ENCODE measurements around the gene PCNX3. TPM values are rescaled to one million over a fixed set of nuclear protein-coding genes. Genes with fewer than 3 reads are reported as not detected.
A peak's percentile ranks its signal among the peaks of the same experiment; 100 is the strongest.

PCNX3 gene
- polyA plus RNA-seq, 3 donors, result 11.1 to 16.8 (median 13.3) TPM

DNA sequence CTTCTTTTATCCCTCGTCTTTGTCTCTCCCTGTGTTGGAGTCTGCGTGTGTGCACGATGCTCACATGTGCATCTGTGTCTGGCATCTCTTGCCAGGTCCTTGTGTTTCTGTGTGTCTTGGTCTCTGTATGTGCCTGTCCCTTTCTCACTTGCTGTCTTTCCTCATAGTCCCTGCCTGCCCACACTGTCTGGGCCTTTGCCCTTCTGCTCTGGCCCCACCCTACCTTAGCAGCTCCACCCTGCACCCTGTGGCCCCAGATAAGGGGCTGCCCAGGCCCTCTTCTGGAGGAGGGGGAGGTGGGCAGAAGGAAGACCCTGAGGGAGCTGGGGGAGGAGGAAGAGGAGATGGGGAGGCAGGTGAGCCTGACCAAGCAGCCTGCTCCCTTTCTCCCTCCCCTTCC is 36.9 kb upstream of the PCNX3 start:
- WGBS, 3 donors, result 76 to 87% (median 79%) methylated on average over 3 of the region's 3 CpGs
- H3K27ac ChIP-seq (ENCODE audit: low read depth, low read length), result no peak overlapping the region

- no peak overlapping the region for H3K27ac ChIP-seq (ENCODE audit: low read depth, low read length)
- WGBS, 3 donors, result 53 to 98% (median 68%) methylated on average over 4 of the region's 4 CpGs
Measured at GRCh38 chr11:65579291-65579690, 36.3 kb upstream of the PCNX3 start.

GRCh38 chr11:65580031-65580692 is 35.4 kb upstream of the PCNX3 start:
- no peak overlapping the region for H3K27ac ChIP-seq (ENCODE audit: low read depth, low read length)
- 91 to 94% (median 93%) methylated on average over 19 of the region's 19 CpGs for WGBS, 3 donors

DNA sequence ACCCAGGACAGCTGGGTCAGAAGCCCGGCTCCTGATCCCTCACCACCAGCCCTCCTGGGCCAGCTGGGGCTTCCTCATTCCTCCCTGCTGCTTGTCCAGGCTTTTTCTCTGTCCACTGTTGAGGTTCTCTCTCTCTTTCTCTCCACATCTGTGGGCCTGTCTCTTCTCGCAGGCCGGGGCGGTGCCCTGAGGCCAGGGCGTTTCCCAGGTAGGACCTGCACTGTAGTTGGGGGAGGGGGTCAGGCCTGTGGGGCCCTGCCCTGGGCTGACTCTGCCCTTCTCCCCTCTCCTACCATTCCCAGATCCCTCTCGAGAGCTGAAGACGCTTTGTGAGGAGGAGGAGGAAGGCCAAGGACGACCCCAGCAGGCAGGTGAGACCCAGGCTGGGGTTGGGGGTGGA is 34.8 kb upstream of the PCNX3 start:
- H3K27ac ChIP-seq (ENCODE audit: low read depth, low read length), result no peak overlapping the region
- 82 to 96% (median 93%) methylated on average over 8 of the region's 8 CpGs for WGBS, 3 donors

GRCh38 chr11:65581928-65582327 is 33.6 kb upstream of the PCNX3 start:
- WGBS, 3 donors, result 79 to 92% (median 89%) methylated on average over 3 of the region's 3 CpGs
- H3K27ac ChIP-seq (ENCODE audit: low read depth, low read length), result no peak overlapping the region

DNA sequence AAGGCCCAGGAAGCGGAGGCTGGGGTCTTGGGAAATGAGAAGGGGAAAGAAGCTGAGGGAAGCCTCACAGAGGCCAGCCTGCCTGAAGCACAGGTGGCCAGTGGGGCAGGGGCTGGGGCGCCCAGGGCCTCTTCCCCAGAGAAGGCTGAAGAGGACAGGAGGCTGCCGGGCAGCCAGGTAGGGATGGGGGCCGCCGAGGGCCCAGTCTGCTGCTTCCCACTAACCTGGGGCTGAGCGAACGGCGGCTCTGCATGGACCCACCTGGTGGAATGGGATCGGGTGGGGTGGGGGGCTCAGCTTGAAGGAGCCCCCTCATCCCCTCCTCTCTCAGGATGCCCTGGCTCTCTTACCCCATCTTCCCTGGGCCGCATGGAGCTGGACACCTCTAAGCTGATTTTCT is 32.0 kb upstream of the PCNX3 start:
- H3K27ac ChIP-seq (ENCODE audit: low read depth, low read length), result no peak overlapping the region
- WGBS, 3 donors, result 90 to 94% (median 90%) methylated on average over 10 of the region's 10 CpGs

- peak overlapping the region; percentile 23 for H3K27ac ChIP-seq (ENCODE audit: low read depth, low read length)
- 72 to 82% (median 78%) methylated on average over 8 of the region's 8 CpGs for WGBS, 3 donors
Measured at GRCh38 chr11:65584106-65584505, 31.5 kb upstream of the PCNX3 start.

GRCh38 chr11:65584723-65585171 is 30.8 kb upstream of the PCNX3 start:
- no peak overlapping the region for H3K27ac ChIP-seq (ENCODE audit: low read depth, low read length)
- WGBS, 3 donors, result 20 to 88% (median 78%) methylated on average over 35 to 46 of the region's 46 CpGs

DNA sequence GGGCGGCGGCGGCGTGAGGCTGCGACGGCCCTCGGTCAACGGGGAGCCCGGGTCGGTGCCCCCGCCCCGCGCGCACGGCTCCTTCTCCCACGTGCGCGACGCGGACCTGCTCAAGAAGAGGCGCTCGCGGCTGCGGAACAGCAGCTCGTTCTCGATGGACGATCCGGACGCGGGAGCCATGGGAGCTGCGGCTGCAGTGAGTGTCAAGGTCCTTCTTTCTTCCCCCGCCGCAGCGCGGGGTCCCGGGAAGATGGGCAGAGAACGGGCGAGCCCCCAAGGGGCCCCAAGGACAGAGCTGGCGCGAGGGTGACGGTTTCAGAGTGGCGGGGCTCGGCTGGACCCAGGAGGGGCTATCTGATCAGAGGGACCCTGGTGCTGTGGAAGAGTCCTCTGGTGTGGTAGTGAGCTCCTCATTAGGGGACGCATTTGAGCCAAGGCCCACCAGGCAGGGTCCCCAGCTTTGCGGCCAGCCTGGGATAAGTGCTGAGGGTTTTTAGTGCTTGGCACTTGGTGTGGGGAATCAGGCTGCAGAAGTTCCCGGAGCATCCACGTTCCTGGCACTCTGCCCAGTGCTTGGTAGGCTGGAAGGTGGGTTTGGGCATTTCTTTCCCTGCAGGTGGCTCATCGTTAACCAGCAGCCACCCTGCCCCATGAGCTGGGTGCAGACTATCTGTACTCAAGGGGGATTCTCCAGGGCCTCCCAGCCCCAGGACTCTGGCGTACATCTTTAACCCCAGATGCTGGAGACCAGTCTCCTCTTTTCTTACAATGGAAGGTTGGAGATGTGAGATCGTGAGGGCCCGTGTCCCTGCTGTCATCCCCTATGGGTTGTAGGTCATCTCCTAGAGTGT is 30.0 kb upstream of the PCNX3 start:
- WGBS, 3 donors, result 57 to 87% (median 81%) methylated on average over 47 to 51 of the region's 51 CpGs
- no peak overlapping the region for H3K27ac ChIP-seq (ENCODE audit: low read depth, low read length)

- H3K27ac ChIP-seq (ENCODE audit: low read depth, low read length), result no peak overlapping the region
- WGBS, 3 donors, result 74 to 95% (median 79%) methylated on average over 4 of the region's 4 CpGs
Measured at GRCh38 chr11:65586247-65586630, 29.3 kb upstream of the PCNX3 start.

DNA sequence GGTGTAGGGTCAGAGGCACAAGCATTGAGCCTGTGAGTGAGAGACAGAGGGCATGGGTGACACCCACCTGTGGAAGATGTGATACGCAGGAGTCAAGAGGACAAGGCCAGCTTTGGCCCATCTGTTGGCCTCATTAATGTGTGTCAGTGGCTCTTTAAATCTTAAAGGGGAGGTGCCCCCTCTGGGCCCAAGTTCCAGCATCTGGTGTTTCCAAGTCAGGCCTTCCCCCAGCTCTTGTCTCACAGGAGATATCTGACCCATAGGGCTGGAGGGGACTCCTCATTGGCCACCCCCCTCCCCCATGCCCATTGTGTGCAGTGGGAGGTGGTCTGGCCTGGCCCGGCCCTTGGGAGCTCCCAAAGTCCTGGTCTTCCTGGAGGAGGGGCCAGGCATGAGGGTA is 28.9 kb upstream of the PCNX3 start:
- no peak overlapping the region for H3K27ac ChIP-seq (ENCODE audit: low read depth, low read length)
- WGBS, 3 donors, result 57 to 77% (median 66%) methylated on average over 2 of the region's 2 CpGs

DNA sequence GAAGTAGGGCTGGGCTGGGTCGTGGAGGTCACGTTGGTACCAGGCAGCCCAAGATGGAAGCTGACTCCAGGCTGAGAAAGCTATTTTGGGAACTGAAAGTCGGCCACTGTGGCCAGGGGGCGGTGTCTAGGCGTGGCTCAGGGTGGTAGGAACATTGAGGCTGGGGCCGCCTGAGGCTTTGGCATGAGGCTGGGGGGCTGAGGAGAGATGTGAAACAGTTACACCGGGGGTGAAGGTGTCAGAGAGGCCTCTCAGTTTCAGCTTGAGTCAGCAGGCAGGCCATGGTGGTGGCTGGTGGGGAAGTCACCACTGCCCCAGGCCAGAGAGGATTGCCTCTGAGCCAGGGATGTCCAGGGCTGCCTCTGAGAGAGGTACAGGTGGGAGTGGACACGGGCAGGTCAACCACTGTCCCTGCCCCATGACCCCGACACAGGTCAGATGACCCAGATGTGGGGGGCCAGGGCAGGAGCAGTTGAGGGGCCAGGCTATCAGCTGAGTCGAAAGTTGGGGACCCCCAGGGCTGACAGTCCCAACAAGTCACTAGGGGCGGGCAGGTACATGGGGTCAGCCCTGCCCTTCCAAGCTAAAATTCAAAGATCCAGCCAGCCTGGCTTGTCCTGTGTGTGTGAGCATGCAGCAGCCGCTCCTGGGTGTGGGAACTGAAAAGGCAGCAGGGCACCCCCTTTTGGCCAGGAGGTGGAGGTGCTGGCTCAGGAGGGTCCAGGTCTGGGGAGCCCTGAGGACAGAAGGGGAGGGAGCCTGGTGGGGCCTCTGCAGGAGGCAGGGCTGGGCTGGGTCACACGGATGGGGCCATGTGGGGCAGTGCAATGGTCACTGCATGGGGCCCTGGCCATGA is 27.1 kb upstream of the PCNX3 start:
- H3K27ac ChIP-seq (ENCODE audit: low read depth, low read length), result no peak overlapping the region
- 44 to 54% (median 48%) methylated on average over 13 of the region's 13 CpGs for WGBS, 3 donors

- 70 to 77% (median 73%) methylated on average over 8 to 9 of the region's 9 CpGs for WGBS, 3 donors
- no peak overlapping the region for H3K27ac ChIP-seq (ENCODE audit: low read depth, low read length)
Measured at GRCh38 chr11:65589444-65590239, 25.9 kb upstream of the PCNX3 start.

DNA sequence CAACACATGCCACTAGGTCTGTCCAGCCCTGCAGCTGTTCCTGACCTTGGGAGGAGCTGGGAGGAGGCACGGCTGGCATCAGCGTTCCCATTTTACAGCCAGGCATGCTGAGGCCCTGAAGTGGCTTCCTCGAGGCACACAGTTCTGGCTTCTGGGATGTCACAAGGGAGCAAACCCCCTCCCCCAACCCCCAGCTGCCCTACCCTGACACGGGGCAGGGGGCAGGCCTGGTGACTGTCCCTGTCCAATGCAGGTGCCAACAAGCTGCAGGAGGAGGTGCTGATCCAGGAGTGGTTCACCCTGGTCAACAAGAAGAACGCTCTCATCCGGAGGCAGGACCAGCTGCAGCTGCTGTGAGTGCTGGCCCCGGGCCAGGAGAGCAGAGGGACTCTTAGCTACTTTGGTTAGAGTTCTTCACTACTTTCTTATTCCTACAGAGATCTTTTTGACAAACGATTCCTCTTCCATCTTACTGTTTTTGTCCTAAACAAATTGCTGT is 25.3 kb upstream of the PCNX3 start:
- WGBS, 3 donors, result 50 to 70% (median 70%) methylated on average over 8 of the region's 8 CpGs
- no peak overlapping the region for H3K27ac ChIP-seq (ENCODE audit: low read depth, low read length)

- WGBS, 3 donors, result 23 to 70% (median 63%) methylated on average over 72 to 106 of the region's 106 CpGs
- no peak overlapping the region for H3K27ac ChIP-seq (ENCODE audit: low read depth, low read length)
Measured at GRCh38 chr11:65591939-65592857, 23.4 kb upstream of the PCNX3 start.

DNA sequence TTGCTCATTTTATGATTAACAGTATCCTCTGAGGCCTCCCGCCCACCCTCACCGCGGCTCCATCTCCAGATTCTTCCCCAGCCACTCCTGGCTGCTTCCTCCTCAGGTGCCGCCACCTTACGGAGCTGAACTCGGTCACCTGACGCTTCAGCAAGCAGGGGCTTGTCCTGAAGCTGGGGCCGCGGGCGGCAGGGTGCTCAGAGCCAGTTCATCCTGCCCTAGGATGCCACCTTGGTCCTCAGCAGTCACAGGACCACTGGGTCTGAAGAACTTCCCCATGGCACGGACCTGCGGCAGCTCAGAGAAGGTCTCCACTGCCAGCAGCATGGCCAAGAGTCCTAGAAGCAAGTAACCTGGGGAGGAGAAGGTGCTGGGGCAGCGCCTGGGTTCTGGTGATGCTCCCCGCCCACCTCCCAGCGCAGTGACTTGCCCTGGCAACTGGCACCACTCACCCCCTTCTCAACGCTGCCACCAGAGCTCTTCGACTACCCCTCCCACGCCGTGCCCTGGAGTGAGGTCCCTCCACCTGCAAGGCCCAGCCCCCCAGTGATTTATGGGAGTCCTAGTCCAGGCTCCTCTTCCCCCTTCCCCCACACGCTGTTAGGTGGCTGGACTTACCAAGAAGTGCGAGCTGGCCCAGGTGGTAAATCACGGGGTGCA is 22.6 kb upstream of the PCNX3 start:
- WGBS, 3 donors, result 78 to 89% (median 85%) methylated on average over 22 of the region's 22 CpGs
- H3K27ac ChIP-seq (ENCODE audit: low read depth, low read length), result no peak overlapping the region
